Measurements from ENCODE around the gene E4F1. TPM values are rescaled to one million over a fixed set of nuclear protein-coding genes. Genes with fewer than 3 reads are reported as not detected.

Gene E4F1
- total RNA-seq, 2 experiments from 2014 or later: 31.8 to 33.8 TPM

DNA sequence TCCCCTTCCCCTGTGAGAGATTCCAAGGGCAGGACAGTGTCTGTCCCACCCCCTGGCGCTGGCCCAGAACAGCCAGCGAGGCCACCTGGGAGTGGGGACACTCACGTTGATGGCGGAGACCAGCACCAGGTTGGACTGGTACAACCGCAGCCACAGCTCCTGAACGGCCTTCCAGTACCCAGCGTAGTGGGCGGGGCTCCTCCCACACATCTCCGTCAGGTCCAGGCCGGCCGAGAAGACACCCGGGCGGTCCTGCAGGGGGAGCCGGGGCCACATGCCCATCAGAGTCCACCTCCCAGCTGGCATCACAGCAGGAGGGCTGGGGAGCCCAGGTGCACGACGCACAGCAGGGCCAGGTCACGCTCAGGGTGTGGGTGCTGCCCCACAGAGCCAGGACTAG, 20.9 kb downstream of the E4F1 start:
- POLR2A ChIA-PET: no interaction called here
- no peaks in the 10 kb centered on the region for H3K27me3 ChIP-seq (ENCODE audit: control insufficient read depth in 1 of 2, insufficient read depth in 2 of 2, low read length in 2 of 2)
- Mint-ChIP-seq H3K27me3 (no peaks in the 10 kb centered on the region), H3K4me3 (no peak overlapping the region), H3K9me3 (no peaks in the 10 kb centered on the region), H3K36me3 (ENCODE audit: low read depth) (peaks cover 21% of the 10 kb centered on the region), H3K27ac (no peak overlapping the region), H3K4me1 (ENCODE audit: low read depth) (no peaks in the 10 kb centered on the region)
- H3K27ac ChIP-seq (ENCODE audit: low read depth in 1 of 2, low read length in 2 of 2): no peak overlapping the region
- ATAC-seq (ENCODE audit: poor library complexity): no peak
- DNase-seq: no peak
- no peaks in the 10 kb centered on the region for H3K4me1 ChIP-seq (ENCODE audit: insufficient read depth, low read length)
- H3K9me3 ChIP-seq (ENCODE audit: control insufficient read depth in 1 of 2, insufficient read depth in 1 of 2, low read length in 2 of 2): no peaks in the 10 kb centered on the region
- H3K36me3 ChIP-seq (ENCODE audit: insufficient read depth, low read length): peaks cover 40% of the 10 kb centered on the region
- intact Hi-C loops (cut with DNase I, micrococcal nuclease): no loop called here
- H3K4me3 ChIP-seq (ENCODE audit: low read length): no peak overlapping the region
- CTCF ChIA-PET: no interaction called here
- TF ChIP-seq, protein P1, sequence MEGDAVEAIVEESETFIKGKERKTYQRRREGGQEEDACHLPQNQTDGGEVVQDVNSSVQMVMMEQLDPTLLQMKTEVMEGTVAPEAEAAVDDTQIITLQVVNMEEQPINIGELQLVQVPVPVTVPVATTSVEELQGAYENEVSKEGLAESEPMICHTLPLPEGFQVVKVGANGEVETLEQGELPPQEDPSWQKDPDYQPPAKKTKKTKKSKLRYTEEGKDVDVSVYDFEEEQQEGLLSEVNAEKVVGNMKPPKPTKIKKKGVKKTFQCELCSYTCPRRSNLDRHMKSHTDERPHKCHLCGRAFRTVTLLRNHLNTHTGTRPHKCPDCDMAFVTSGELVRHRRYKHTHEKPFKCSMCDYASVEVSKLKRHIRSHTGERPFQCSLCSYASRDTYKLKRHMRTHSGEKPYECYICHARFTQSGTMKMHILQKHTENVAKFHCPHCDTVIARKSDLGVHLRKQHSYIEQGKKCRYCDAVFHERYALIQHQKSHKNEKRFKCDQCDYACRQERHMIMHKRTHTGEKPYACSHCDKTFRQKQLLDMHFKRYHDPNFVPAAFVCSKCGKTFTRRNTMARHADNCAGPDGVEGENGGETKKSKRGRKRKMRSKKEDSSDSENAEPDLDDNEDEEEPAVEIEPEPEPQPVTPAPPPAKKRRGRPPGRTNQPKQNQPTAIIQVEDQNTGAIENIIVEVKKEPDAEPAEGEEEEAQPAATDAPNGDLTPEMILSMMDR (IDR thresholded peaks at IDR 0.05): no peak

DNA sequence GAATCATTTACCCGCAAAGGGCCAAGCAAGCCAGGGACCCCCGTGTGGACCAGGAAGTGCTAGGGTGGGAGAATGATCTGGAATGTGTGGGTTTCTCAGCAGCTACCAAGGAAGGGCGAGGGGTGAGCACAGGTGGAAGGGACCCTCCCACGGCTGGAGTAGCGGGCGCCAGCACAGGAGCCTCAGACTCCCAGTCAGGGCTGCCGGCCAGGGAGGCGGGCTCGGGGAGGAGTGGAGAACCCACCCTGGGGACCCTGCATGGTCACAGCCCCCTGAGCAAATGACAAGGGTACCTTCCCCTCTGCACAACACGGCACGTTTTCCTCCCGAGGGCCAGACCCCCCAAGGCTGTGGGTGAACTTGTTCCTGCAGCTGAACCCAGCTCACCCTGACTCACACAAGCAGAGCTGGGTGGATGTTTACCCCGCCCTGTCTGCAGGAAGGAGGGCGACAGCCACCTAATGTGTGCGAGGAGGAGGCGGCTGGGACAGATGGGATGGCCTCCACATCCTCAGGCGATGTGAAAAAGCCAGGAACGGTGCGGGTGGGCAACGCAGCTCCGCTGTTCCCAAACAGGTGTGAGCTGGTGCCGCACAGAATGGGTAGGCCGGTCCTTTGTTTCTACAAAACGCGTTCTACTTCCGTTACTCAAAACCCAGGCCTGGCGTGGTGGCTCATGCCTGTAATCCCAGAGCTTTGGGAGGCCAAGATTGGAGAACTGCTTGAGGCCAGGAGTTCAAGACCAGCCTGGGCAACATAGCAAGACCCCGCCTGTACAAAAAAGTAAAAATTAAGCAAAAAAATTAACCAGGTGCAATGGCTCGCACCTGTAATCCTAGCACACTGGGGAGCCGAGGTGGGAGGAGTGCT, 21.8 kb downstream of the E4F1 start:
- Histone ChIP-seq H3K4me1 (ENCODE audit: insufficient read depth, low read length) (peaks cover 3% of the 10 kb centered on the region), H3K27me3 (ENCODE audit: control insufficient read depth in 1 of 2, insufficient read depth in 2 of 2, low read length in 2 of 2) (no peaks in the 10 kb centered on the region), H3K4me3 (ENCODE audit: low read length) (no peak overlapping the region), H3K36me3 (ENCODE audit: insufficient read depth, low read length) (peaks cover 40% of the 10 kb centered on the region), H3K27ac (ENCODE audit: low read depth in 1 of 2, low read length in 2 of 2) (no peak overlapping the region), H3K9me3 (ENCODE audit: control insufficient read depth in 1 of 2, insufficient read depth in 1 of 2, low read length in 2 of 2) (no peaks in the 10 kb centered on the region)
- ChIA-PET POLR2A (no interaction called here), CTCF (no interaction called here)
- H3K36me3 Mint-ChIP-seq (ENCODE audit: low read depth): peaks cover 21% of the 10 kb centered on the region
- no peaks in the 10 kb centered on the region for H3K9me3 Mint-ChIP-seq
- no peak overlapping the region for H3K4me3 Mint-ChIP-seq
- H3K4me1 Mint-ChIP-seq (ENCODE audit: low read depth): no peaks in the 10 kb centered on the region
- H3K27me3 Mint-ChIP-seq: no peaks in the 10 kb centered on the region
- TF ChIP-seq, protein P1 (IDR thresholded peaks at IDR 0.05): no peak
- ATAC-seq (ENCODE audit: poor library complexity) (no peak), DNase-seq (no peak)
- intact Hi-C loops (cut with DNase I, micrococcal nuclease): no loop called here
- no peak overlapping the region for H3K27ac Mint-ChIP-seq

DNA sequence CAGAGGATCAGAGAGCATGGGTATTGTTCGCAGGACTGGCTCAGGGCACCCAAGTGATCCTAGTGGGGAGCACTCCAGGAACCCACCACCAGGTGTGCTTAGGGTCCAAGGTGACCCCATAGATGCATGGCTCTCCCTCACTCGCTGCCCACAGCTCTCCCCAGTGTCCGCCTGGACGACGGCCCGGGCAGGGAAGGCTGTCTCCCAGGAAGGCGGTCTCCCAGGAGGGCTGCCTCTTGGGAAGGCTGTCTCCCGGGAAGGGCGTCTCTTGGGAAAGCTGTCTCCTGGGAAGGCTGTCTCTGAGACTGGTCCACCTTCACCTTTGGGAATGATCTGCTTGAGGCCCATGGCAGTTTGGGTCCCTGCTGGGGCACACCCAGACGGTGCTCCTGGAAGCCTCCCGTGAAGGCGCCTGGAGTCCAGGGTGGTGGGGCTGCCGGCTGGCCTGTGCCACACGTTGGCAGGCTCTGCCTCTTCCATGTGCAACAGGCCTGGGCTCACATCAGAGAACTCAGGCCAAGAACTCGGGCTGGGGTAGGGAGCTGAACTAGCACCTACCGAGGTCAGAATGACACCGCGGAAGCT, 23.0 kb downstream of the E4F1 start:
- ChIA-PET CTCF (no interaction called here), POLR2A (no interaction called here)
- no peak overlapping the region for H3K27ac Mint-ChIP-seq
- no peak for ATAC-seq (ENCODE audit: poor library complexity)
- H3K27me3 Mint-ChIP-seq: no peaks in the 10 kb centered on the region
- Histone ChIP-seq H3K4me3 (ENCODE audit: low read length) (no peak overlapping the region), H3K9me3 (ENCODE audit: control insufficient read depth in 1 of 2, insufficient read depth in 1 of 2, low read length in 2 of 2) (no peaks in the 10 kb centered on the region), H3K36me3 (ENCODE audit: insufficient read depth, low read length) (peaks cover 40% of the 10 kb centered on the region), H3K4me1 (ENCODE audit: insufficient read depth, low read length) (peaks cover 13% of the 10 kb centered on the region), H3K27me3 (ENCODE audit: control insufficient read depth in 1 of 2, insufficient read depth in 2 of 2, low read length in 2 of 2) (no peaks in the 10 kb centered on the region), H3K27ac (ENCODE audit: low read depth in 1 of 2, low read length in 2 of 2) (no peak overlapping the region)
- H3K9me3 Mint-ChIP-seq: no peaks in the 10 kb centered on the region
- DNase-seq: no peak
- H3K4me1 Mint-ChIP-seq (ENCODE audit: low read depth): peaks cover 7% of the 10 kb centered on the region
- intact Hi-C loops (cut with DNase I, micrococcal nuclease): no loop called here
- H3K4me3 Mint-ChIP-seq: no peak overlapping the region
- H3K36me3 Mint-ChIP-seq (ENCODE audit: low read depth): peaks cover 27% of the 10 kb centered on the region
- TF ChIP-seq, protein P1 (IDR thresholded peaks at IDR 0.05): no peak
